GM10266 (cell line): ENCODE data around the gene TNFSF8.

ENCODE experiments used
- DNase-seq: peaks from one replicate; pipeline ENCODE4 v3.0.0; 2012; ENCODE audit errors: extremely low spot score
- CTCF ChIP-seq: IDR thresholded peaks from 2 replicates; pipeline ENCODE4 v1.5.1; 2012; ENCODE audit warnings: mild to moderate bottlenecking, low read depth; ENCODE audit not compliant: control insufficient read depth, insufficient read depth; ENCODE audit errors: missing control alignments

Gene TNFSF8

GRCh38 chr9:114960276-114960675 lies 29.9 kb upstream of the TNFSF8 start:
- no peak for DNase-seq
- TF ChIP-seq CTCF, result no peak

DNA sequence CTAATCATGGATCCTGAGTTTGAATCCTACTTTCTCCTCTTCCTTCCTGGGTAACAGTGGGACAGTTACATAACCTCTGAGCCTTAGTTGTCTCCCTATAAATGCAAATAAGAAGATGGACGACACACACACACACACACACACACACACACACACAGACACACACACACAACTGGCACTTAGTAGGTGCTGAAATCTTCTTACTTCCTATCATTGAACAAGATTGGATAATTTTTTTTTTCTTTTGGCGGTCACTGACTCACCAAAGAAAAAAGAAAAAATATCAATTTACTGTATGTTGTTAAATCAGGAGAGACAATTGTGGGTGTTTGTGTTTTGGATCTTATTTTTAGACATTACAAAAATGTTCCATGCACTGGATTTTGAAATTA lies 28.4 kb upstream of the TNFSF8 start:
- DNase-seq, result no peak
- no peak for TF ChIP-seq CTCF

- no peak for TF ChIP-seq CTCF
- peak; percentile 10 for DNase-seq
Observed at GRCh38 chr9:114958021-114958843, 27.8 kb upstream of the TNFSF8 start.

GRCh38 chr9:114957558-114957957 lies 27.2 kb upstream of the TNFSF8 start:
- DNase-seq, result no peak
- TF ChIP-seq CTCF, result no peak

DNA sequence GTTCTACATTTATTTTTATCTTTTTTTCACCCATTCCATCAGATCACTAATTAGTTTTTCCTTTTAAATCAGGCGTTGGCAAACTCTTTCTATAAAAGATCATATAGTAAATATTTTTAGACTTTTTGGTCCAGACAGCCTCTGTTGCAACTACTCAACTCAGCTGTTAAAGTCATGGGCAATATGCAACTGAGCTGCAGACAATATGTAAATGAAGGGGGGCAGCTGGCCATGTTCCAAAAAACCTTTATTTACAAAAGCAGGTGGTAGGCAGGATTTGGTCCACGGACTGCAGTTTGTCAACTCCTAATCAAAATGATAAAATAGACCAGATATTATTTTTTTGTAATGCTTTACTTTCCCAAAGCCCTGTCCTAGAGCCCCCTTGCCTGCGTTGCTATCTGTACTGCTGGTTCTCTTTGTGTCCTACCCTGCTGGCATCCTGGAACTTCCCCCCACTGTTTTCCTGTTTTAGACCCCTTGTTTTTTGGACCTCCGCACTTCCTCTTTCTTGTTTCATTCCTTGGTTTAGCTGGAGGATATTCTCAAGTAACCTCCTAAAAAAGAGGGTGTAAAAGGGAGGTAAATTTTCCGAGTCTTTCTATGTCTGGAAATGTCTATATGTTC lies 24.7 kb upstream of the TNFSF8 start:
- no peak for TF ChIP-seq CTCF
- no peak for DNase-seq

DNA sequence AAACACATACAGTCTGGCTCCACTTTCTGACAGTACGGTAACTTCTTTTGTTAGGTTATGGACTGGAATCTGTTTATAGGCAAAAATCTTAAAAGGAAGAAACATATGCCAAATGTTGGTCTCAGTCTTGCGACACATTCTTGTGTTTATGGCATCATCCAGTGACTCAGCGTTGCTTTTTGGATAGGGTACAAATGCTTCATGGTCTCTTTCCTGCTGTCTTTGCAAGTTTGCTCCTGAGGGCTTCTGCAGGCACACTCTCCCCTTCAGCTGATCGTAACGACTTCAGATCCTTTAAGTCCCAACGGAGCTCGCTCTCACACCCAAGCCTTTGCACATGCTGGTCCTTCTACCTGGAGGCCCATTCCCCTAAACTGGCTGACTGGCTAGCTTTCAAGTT lies 23.6 kb upstream of the TNFSF8 start:
- no peak for TF ChIP-seq CTCF
- DNase-seq, result no peak

DNA sequence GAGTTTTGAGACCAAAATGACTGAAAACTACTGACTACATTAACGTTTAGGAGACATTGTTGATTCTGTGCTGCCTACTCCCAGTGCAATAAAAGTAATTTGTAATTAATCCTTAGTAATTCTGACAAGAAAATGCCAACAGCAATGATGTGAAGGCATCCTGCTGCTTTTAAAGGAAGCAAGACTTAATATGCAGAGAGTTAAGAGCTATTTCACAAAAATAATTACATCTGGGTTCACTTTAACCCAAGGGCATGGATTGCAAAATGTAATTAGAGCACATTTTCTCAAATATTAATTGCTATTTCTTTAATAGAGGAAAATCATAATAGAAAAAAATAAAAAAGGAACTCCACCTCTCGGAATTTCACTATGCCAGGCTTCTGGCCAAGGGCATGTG lies 22.7 kb upstream of the TNFSF8 start:
- no peak for DNase-seq
- no peak for TF ChIP-seq CTCF
